WTC11 (cell line): ENCODE data around the gene HLTF. TPM values are rescaled to one million over a fixed set of nuclear protein-coding genes. Genes with fewer than 3 reads are reported as not detected.

Experiments used
- ATAC-seq: fragments of 200-7000 bp; cut with Tn5 transposase; 2 replicates; pipeline ENCODE4 v1.10.0; 2021; ENCODE audit warnings: mild to moderate bottlenecking, moderate library complexity
- CTCF ChIA-PET: fragments of 300-600 bp; sonication (Branson Sonifier 250); formaldehyde crosslinking; loops from one replicate; lab custom pipeline; 2021; ENCODE audit warnings: antibody characterized with exemption; lab: Charles Lee
- POLR2A ChIA-PET: fragments of 350-600 bp; sonication (Branson Sonifier 250); formaldehyde crosslinking; loops from one replicate; lab custom pipeline; 2021; ENCODE audit warnings: antibody characterized with exemption; lab: Charles Lee
- DNase-seq: peaks from one replicate; pipeline ENCODE4 v3.0.0; 2021; ENCODE audit warnings: low spot score
- H3K27ac Mint-ChIP-seq: 2 replicates; pipeline ENCODE4 v1.8.0; 2021; ENCODE audit warnings: mixed read lengths
- H3K27me3 Mint-ChIP-seq: 2 replicates; pipeline ENCODE4 v1.8.0; 2021; ENCODE audit warnings: low read depth, mild to moderate bottlenecking, moderate library complexity, mixed read lengths
- H3K36me3 Mint-ChIP-seq: 2 replicates; pipeline ENCODE4 v1.8.0; 2021; ENCODE audit warnings: mixed read lengths
- H3K4me1 Mint-ChIP-seq: 2 replicates; pipeline ENCODE4 v1.8.0; 2022; ENCODE audit warnings: mixed read lengths
- H3K4me3 Mint-ChIP-seq: 2 replicates; pipeline ENCODE4 v1.8.0; 2021; ENCODE audit warnings: mild to moderate bottlenecking, moderate library complexity, mixed read lengths
- H3K9me3 Mint-ChIP-seq: 2 replicates; pipeline ENCODE4 v1.8.0; 2021; ENCODE audit warnings: mixed read lengths
- AFF4 ChIP-seq: sonication (generic); formaldehyde crosslinking; IDR thresholded peaks from 2 replicates; pipeline ENCODE4 v1.8.1; 2023; ENCODE audit warnings: mild to moderate bottlenecking, missing genetic modification reagents, borderline replicate concordance
- CREB1 ChIP-seq: sonication (generic); formaldehyde crosslinking; IDR thresholded peaks from 2 replicates; pipeline ENCODE4 v1.8.0; 2023; ENCODE audit warnings: mild to moderate bottlenecking, missing genetic modification reagents
- E2F4 ChIP-seq: sonication (generic); formaldehyde crosslinking; IDR thresholded peaks from 2 replicates; pipeline ENCODE4 v1.8.1; 2022; ENCODE audit warnings: low read depth, mild to moderate bottlenecking, moderate library complexity, missing genetic modification reagents, borderline replicate concordance
- E2F5 ChIP-seq: sonication (generic); formaldehyde crosslinking; IDR thresholded peaks from 2 replicates; pipeline ENCODE4 v1.8.1; 2022; ENCODE audit warnings: mild to moderate bottlenecking, moderate library complexity, missing genetic modification reagents
- ELF4 ChIP-seq: sonication (generic); formaldehyde crosslinking; IDR thresholded peaks from 2 replicates; pipeline ENCODE4 v1.8.1; 2022; ENCODE audit warnings: low read depth, mild to moderate bottlenecking, moderate library complexity, missing genetic modification reagents
- FOXJ3 ChIP-seq: sonication (generic); formaldehyde crosslinking; IDR thresholded peaks from 2 replicates; pipeline ENCODE4 v1.9.0; 2021; ENCODE audit warnings: missing genetic modification reagents, mild to moderate bottlenecking, borderline replicate concordance
- GRHL2 ChIP-seq: fragments of 250-450 bp; sonication (Bioruptor Pico); IDR thresholded peaks from 2 replicates; pipeline ENCODE4 v1.8.0; 2022; ENCODE audit warnings: mild to moderate bottlenecking, moderate library complexity; ENCODE audit not compliant: insufficient replicate concordance, severe bottlenecking
- IRF1 ChIP-seq: sonication (generic); formaldehyde crosslinking; IDR thresholded peaks from 2 replicates; pipeline ENCODE4 v1.8.0; 2023; ENCODE audit warnings: missing genetic modification reagents
- IRF2 ChIP-seq: sonication (generic); formaldehyde crosslinking; IDR thresholded peaks from 2 replicates; pipeline ENCODE4 v1.8.0; 2022; ENCODE audit warnings: low read depth, missing genetic modification reagents, borderline replicate concordance
- JAZF1 ChIP-seq: fragments of 250-450 bp; sonication (Bioruptor Pico); IDR thresholded peaks from 2 replicates; pipeline ENCODE4 v1.9.0; 2021; ENCODE audit warnings: moderate library complexity, mild to moderate bottlenecking, inconsistent platforms
- MLX ChIP-seq: sonication (generic); formaldehyde crosslinking; IDR thresholded peaks from 2 replicates; pipeline ENCODE4 v1.8.1; 2023; ENCODE audit warnings: mild to moderate bottlenecking, missing genetic modification reagents, moderate library complexity
- NFATC4 ChIP-seq: fragments of 250-450 bp; sonication (Bioruptor Pico); IDR thresholded peaks from 2 replicates; pipeline ENCODE4 v1.9.0; 2021; ENCODE audit warnings: mild to moderate bottlenecking
- PREB ChIP-seq: sonication (generic); formaldehyde crosslinking; IDR thresholded peaks from 2 replicates; pipeline ENCODE4 v1.8.1; 2022; ENCODE audit warnings: mild to moderate bottlenecking, missing genetic modification reagents, moderate library complexity, borderline replicate concordance
- RELA ChIP-seq: sonication (generic); formaldehyde crosslinking; IDR thresholded peaks from 2 replicates; pipeline ENCODE4 v1.8.1; 2022; ENCODE audit warnings: missing genetic modification reagents, mild to moderate bottlenecking, borderline replicate concordance
- SMAD3 ChIP-seq: sonication (generic); formaldehyde crosslinking; IDR thresholded peaks from 2 replicates; pipeline ENCODE4 v1.8.0; 2022; ENCODE audit warnings: missing genetic modification reagents, mild to moderate bottlenecking, borderline replicate concordance
- USF2 ChIP-seq: sonication (generic); formaldehyde crosslinking; IDR thresholded peaks from 2 replicates; pipeline ENCODE4 v1.8.1; 2023; ENCODE audit warnings: mild to moderate bottlenecking, missing genetic modification reagents, moderate library complexity
- ZBTB43 ChIP-seq: sonication (generic); formaldehyde crosslinking; IDR thresholded peaks from 2 replicates; pipeline ENCODE4 v1.8.1; 2023; ENCODE audit warnings: mild to moderate bottlenecking, missing genetic modification reagents
- ZNF121 ChIP-seq: sonication (generic); formaldehyde crosslinking; IDR thresholded peaks from 2 replicates; pipeline ENCODE4 v1.8.0; 2023; ENCODE audit warnings: missing genetic modification reagents
- ZNF317 ChIP-seq: sonication (generic); formaldehyde crosslinking; IDR thresholded peaks from 2 replicates; pipeline ENCODE4 v1.8.1; 2023; ENCODE audit warnings: low read depth, mild to moderate bottlenecking, moderate library complexity, missing genetic modification reagents, borderline replicate concordance
- ZNF423 ChIP-seq: fragments of 250-450 bp; sonication (Bioruptor Pico); IDR thresholded peaks from 2 replicates; pipeline ENCODE4 v2.1.2; 2022; ENCODE audit warnings: mild to moderate bottlenecking, moderate library complexity
- ZSCAN18 ChIP-seq: fragments of 250-450 bp; sonication (Bioruptor Pico); IDR thresholded peaks from 2 replicates; pipeline ENCODE4 v2.1.2; 2022; ENCODE audit warnings: mild to moderate bottlenecking, moderate library complexity
- total RNA-seq: library from RNA; stranded (reverse); gene quantifications from 3 replicates; pipeline ENCODE4 v1.2.3, GENCODE V29; 2021

HLTF gene
- total RNA-seq, 1 experiment from 2014 or later, result 62.4 TPM

- TF ChIP-seq ZNF317 (CRISPR knock-in tag) (no peak), IRF1 (no peak), ZNF423 (CRISPR knock-in tag) (no peak), NFATC4 (no peak)
These were observed 43.4 kb downstream of the HLTF start (continued) for GRCh38 chr3:149042789-149043386.

- Mint-ChIP-seq H3K27me3 (no peaks in the 10 kb centered on the region), H3K9me3 (no peaks in the 10 kb centered on the region), H3K4me3 (no peak overlapping the region), H3K27ac (0 out of 2 replicates have a peak overlapping the region, but pooled peaks have one; percentile 16), H3K36me3 (peaks cover 55% of the 10 kb centered on the region), H3K4me1 (no peaks in the 10 kb centered on the region)
- DNase-seq (no peak), ATAC-seq (no peak)
- ChIA-PET POLR2A (no interaction called here), CTCF (no interaction called here)
- no peak for TF ChIP-seq GRHL2 (CRISPR knock-in tag)
- TF ChIP-seq E2F5 (CRISPR knock-in tag), result no peak
- no peak for TF ChIP-seq MLX (CRISPR knock-in tag)
- TF ChIP-seq RELA, result no peak
- no peak for TF ChIP-seq FOXJ3
- TF ChIP-seq IRF2, result no peak
- no peak for TF ChIP-seq ZNF121 (CRISPR knock-in tag)
- no peak for TF ChIP-seq E2F4 (CRISPR knock-in tag)
- TF ChIP-seq JAZF1 (CRISPR knock-in tag), result no peak
- TF ChIP-seq ELF4 (CRISPR knock-in tag), result no peak
- TF ChIP-seq PREB (CRISPR knock-in tag), result no peak
- no peak for TF ChIP-seq CREB1
- TF ChIP-seq ZSCAN18 (CRISPR knock-in tag), result no peak
- TF ChIP-seq SMAD3 (CRISPR knock-in tag), result no peak
- no peak for TF ChIP-seq USF2 (CRISPR knock-in tag)
- no peak for TF ChIP-seq AFF4 (CRISPR knock-in tag)
- no peak for TF ChIP-seq ZBTB43 (CRISPR knock-in tag)
These were observed 48.0 kb downstream of the HLTF start for GRCh38 chr3:149038322-149038721.
